HepG2 (cell line): ENCODE measurements around the gene ZFP36L2. TPM values are rescaled to one million over a fixed set of nuclear protein-coding genes. Genes with fewer than 3 reads are reported as not detected.

Source experiments
- CREB3 ChIP-seq: sonication (generic); formaldehyde crosslinking; IDR thresholded peaks from 2 replicates; pipeline ENCODE4 v1.5.0; 2020; ENCODE audit warnings: missing genetic modification reagents
- FOXO1 ChIP-seq: sonication (generic); formaldehyde crosslinking; IDR thresholded peaks from 2 replicates; pipeline ENCODE4 v1.4.0; 2020; ENCODE audit warnings: missing genetic modification reagents
- HHEX ChIP-seq: IDR thresholded peaks from 2 replicates; pipeline ENCODE4 v1.6.1; 2016; ENCODE audit warnings: control low read depth
- HOXA3 ChIP-seq: sonication (generic); formaldehyde crosslinking; IDR thresholded peaks from 2 replicates; pipeline ENCODE4 v1.5.0; 2020; ENCODE audit warnings: missing genetic modification reagents
- KLF15 ChIP-seq: sonication (generic); formaldehyde crosslinking; IDR thresholded peaks from 2 replicates; pipeline ENCODE4 v1.8.1; 2023; ENCODE audit warnings: borderline replicate concordance, mild to moderate bottlenecking, inconsistent platforms, missing genetic modification reagents, mixed read lengths
- MBNL3 ChIP-seq: fragments of 250-450 bp; sonication (Bioruptor Pico); conservative IDR thresholded peaks from 2 replicates; pipeline ENCODE4 v1.8.0; 2022; ENCODE audit warnings: mild to moderate bottlenecking, inconsistent platforms
- MLXIP ChIP-seq: sonication (generic); formaldehyde crosslinking; IDR thresholded peaks from 2 replicates; pipeline ENCODE4 v1.9.0; 2021; ENCODE audit warnings: missing genetic modification reagents, borderline replicate concordance
- PHF21A ChIP-seq: sonication (generic); formaldehyde crosslinking; IDR thresholded peaks from 2 replicates; pipeline ENCODE4 v1.5.0; 2020; ENCODE audit warnings: mild to moderate bottlenecking, missing genetic modification reagents
- SIX4 ChIP-seq: sonication (generic); formaldehyde crosslinking; IDR thresholded peaks from 2 replicates; pipeline ENCODE4 v1.4.0; 2020; ENCODE audit warnings: missing genetic modification reagents
- SNAI1 ChIP-seq: sonication (generic); formaldehyde crosslinking; IDR thresholded peaks from 2 replicates; pipeline ENCODE4 v1.5.0; 2020; ENCODE audit warnings: mild to moderate bottlenecking, missing genetic modification reagents, borderline replicate concordance
- SOX5 ChIP-seq: IDR thresholded peaks from 2 replicates; pipeline ENCODE4 v1.6.1; 2016; ENCODE audit warnings: borderline replicate concordance
- SP2 ChIP-seq: sonication (generic); formaldehyde crosslinking; IDR thresholded peaks from 2 replicates; pipeline ENCODE4 v1.5.1; 2020; ENCODE audit warnings: mild to moderate bottlenecking, missing genetic modification reagents
- THRA ChIP-seq: sonication (generic); formaldehyde crosslinking; IDR thresholded peaks from 2 replicates; pipeline ENCODE4 v1.4.0; 2020; ENCODE audit warnings: missing genetic modification reagents, borderline replicate concordance
- TRIM22 ChIP-seq: fragments of 450-650 bp; IDR thresholded peaks from 2 replicates; pipeline ENCODE4 v1.6.1; 2017
- ZNF276 ChIP-seq: sonication (generic); formaldehyde crosslinking; IDR thresholded peaks from 2 replicates; pipeline ENCODE4 v1.4.0; 2020; ENCODE audit warnings: mild to moderate bottlenecking, low read depth, missing genetic modification reagents
- ZNF34 ChIP-seq: sonication (generic); formaldehyde crosslinking; IDR thresholded peaks from 2 replicates; pipeline ENCODE4 v1.4.0; 2020; ENCODE audit warnings: mild to moderate bottlenecking, missing genetic modification reagents, borderline replicate concordance
- ZNF503 ChIP-seq: sonication (generic); formaldehyde crosslinking; IDR thresholded peaks from 2 replicates; pipeline ENCODE4 v1.4.0; 2020; ENCODE audit warnings: missing genetic modification reagents
- ZNF546 ChIP-seq: sonication (generic); formaldehyde crosslinking; conservative IDR thresholded peaks from 2 replicates; pipeline ENCODE4 v1.8.1; 2023; ENCODE audit warnings: mild to moderate bottlenecking, missing genetic modification reagents
- ZNF749 ChIP-seq: sonication (generic); formaldehyde crosslinking; IDR thresholded peaks from 2 replicates; pipeline ENCODE4 v1.8.0; 2022; ENCODE audit warnings: mild to moderate bottlenecking, missing genetic modification reagents, moderate library complexity, borderline replicate concordance
- ZNF841 ChIP-seq: sonication (generic); formaldehyde crosslinking; IDR thresholded peaks from 2 replicates; pipeline ENCODE4 v1.8.1; 2023; ENCODE audit warnings: missing genetic modification reagents, borderline replicate concordance
- polyA plus RNA-seq, 8 experiments: library from polyadenylated mRNA; depleted of rRNA in 3 of 8; stranded (reverse) in 7 of 8; unstranded in 1 of 8; fragments of >200 nt; fragmentation: Illumina TruSeq in 4 of 8; extraction: Trizol in 4 of 8; gene quantifications; 2 replicates each; pipeline versions ENCODE4 v1.2.1 to v1.2.3, GENCODE V29; 2011 to 2016; ENCODE audit warnings: low read depth in 4 of 8, missing spikeins in 1 of 8, mixed read lengths in 1 of 8; ENCODE audit not compliant: insufficient read depth in 1 of 8
- total RNA-seq, 5 experiments: library from RNA; depleted of rRNA; stranded (reverse); fragments of >200 nt; fragmentation: Illumina TruSeq; extraction: Trizol; gene quantifications; 2 replicates each; pipeline ENCODE4 v1.2.3, GENCODE V29; 2016; ENCODE audit warnings: low read depth in 1 of 5

Gene ZFP36L2
- total and polyA plus RNA-seq, 2 of the 13 experiments (the other 11 are each of a cell fraction or from before 2014, with no cell fraction given), result 11.2 to 21.8 TPM

GRCh38 chr2:43226558-43226954 lies at the start of gene ZFP36L2 (continued):
- TF ChIP-seq HOXA3 (peak; percentile 22), ZNF503 (CRISPR knock-in tag) (peak; percentile 61; the same call in 1 of the 2 replicates), SIX4 (CRISPR knock-in tag) (no peak), ZNF841 (CRISPR knock-in tag) (0 out of 2 replicates have a peak, but pooled peaks have one; percentile 71), ZNF546 (CRISPR knock-in tag) (peak; percentile 77; the same call in 1 of the 2 replicates), MLXIP (no peak; the same call in 1 of the 2 replicates), SNAI1 (CRISPR knock-in tag) (0 out of 2 replicates have a peak, but pooled peaks have one; percentile 16), CREB3 (CRISPR knock-in tag) (peak; percentile 34; the same call in 1 of the 2 replicates), SP2 (CRISPR knock-in tag) (peak; percentile 50; the same call in 1 of the 2 replicates), HHEX (CRISPR knock-in tag) (no peak), PHF21A (CRISPR knock-in tag) (no peak; the same call in 1 of the 2 replicates), FOXO1 (no peak; the same call in 1 of the 2 replicates), ZNF749 (0 out of 2 replicates have a peak, but pooled peaks have one; percentile 9), THRA (CRISPR knock-in tag) (peak; percentile 38; the same call in 1 of the 2 replicates), SOX5 (CRISPR knock-in tag) (no peak), ZNF276 (CRISPR knock-in tag) (no peak), KLF15 (0 out of 2 replicates have a peak, but pooled peaks have one; percentile 7), MBNL3 (CRISPR knock-in tag) (no peak), ZNF34 (no peak; the same call in 1 of the 2 replicates), TRIM22 (no peak)
